ENCODE measurements around the gene ZNF497. TPM values are rescaled to one million over a fixed set of nuclear protein-coding genes. Genes with fewer than 3 reads are reported as not detected.

ZNF497 gene
- total and polyA plus RNA-seq, 2 of the 13 experiments (the other 11 are each of a cell fraction or from before 2014, with no cell fraction given): 1.5 to 1.9 TPM

DNA sequence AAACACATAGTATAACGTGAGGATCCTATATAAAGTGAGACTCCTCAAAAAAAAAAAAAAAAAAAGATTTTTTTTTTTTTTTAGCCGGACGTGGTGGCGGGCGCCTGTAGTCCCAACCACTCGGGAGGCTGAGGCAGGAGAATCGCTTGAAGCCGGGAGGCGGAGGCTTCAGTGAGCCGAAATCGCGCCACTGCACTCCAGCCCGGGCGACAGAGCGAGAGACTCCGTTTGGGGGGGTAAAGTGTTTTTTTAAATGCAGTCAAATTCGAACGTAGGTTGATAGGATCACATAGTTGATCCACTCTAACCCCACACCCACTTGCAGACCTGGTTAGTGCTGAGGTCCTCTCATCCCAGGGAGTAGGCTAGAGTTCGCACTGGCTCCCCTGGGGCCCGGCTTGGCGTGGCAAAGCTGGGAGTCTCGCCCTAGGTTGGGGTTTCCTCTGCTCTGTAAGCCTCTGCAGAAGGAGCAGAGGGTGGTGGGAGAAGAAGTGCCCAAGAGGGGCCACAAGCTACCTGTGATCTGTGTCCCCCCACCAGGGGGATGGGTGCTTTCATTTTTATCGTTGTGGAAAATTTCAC lies 39.4 kb upstream of the ZNF497 start:
- TF ChIP-seq, protein P1, sequence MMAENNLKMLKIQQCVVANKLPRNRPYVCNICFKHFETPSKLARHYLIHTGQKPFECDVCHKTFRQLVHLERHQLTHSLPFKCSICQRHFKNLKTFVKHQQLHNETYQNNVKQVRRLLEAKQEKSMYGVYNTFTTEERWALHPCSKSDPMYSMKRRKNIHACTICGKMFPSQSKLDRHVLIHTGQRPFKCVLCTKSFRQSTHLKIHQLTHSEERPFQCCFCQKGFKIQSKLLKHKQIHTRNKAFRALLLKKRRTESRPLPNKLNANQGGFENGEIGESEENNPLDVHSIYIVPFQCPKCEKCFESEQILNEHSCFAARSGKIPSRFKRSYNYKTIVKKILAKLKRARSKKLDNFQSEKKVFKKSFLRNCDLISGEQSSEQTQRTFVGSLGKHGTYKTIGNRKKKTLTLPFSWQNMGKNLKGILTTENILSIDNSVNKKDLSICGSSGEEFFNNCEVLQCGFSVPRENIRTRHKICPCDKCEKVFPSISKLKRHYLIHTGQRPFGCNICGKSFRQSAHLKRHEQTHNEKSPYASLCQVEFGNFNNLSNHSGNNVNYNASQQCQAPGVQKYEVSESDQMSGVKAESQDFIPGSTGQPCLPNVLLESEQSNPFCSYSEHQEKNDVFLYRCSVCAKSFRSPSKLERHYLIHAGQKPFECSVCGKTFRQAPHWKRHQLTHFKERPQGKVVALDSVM (CRISPR knock-in tag; IDR thresholded peaks at IDR 0.05): 0 out of 2 replicates have a peak, but pooled peaks have one; percentile 28
- no peak for TF ChIP-seq RARG (CRISPR knock-in tag; IDR thresholded peaks at IDR 0.05; ENCODE audit: low read depth)
- TF ChIP-seq ZNF777 (CRISPR knock-in tag; IDR thresholded peaks at IDR 0.05): no peak
- no peak for TF ChIP-seq ZEB1 (IDR thresholded peaks at IDR 0.05; ENCODE audit: insufficient replicate concordance, low read depth)
- Histone ChIP-seq H3K36me3 (replicated peaks in 1 of 2; ENCODE audit: control insufficient read depth in 1 of 2, insufficient read depth in 2 of 2, low read length in 2 of 2) (no peaks in the 10 kb centered on the region), H3K27ac (ENCODE audit: extremely low read length, insufficient read depth, low read length) (peak overlapping the region; percentile 58), H3K4me3 (replicated peaks in 1 of 3; ENCODE audit: insufficient read depth in 1 of 3, low read depth in 2 of 3, low read length in 3 of 3) (peak overlapping the region; percentile 68 to 85 (median 73)), H3K79me2 (ENCODE audit: insufficient read depth, low read length) (peaks cover 5% of the 10 kb centered on the region), H4K20me1 (ENCODE audit: insufficient read depth, low read length) (no peaks in the 10 kb centered on the region), H2AFZ (ENCODE audit: low read length) (no peak overlapping the region), H3K27me3 (ENCODE audit: control insufficient read depth in 1 of 2, insufficient read depth in 2 of 2, low read length in 2 of 2) (no peaks in the 10 kb centered on the region), H3K4me1 (ENCODE audit: insufficient read depth, low read length) (peaks cover 51% of the 10 kb centered on the region), H3K9ac (ENCODE audit: insufficient read depth, low read depth, low read length) (peak overlapping the region; percentile 71), H3K9me3 (ENCODE audit: low read length) (no peaks in the 10 kb centered on the region), H3K4me2 (ENCODE audit: low read depth, low read length) (peak overlapping the region; percentile 92)
- ChIA-PET CTCF (ENCODE audit: low intra/inter-chr PET ratio, low total read pairs) (no interaction called here), POLR2A (interaction anchor here (0.7 kb wide), 1 partner anchor 112 kb away, joined by 3 read pairs; no protein-coding TSS in a partner anchor)
- DNase-seq (ENCODE audit: low spot score) (no peak), FAIRE-seq (no peak), ATAC-seq (no peak)
- intact Hi-C loops (cut with micrococcal nuclease; ENCODE audit: unreplicated experiment): loop anchor here (2.0 kb wide), 1 partner anchor 15 kb away; the partner anchor contains the start of gene RPS5
- BruUV-seq (replicated peaks): no TSS peak
- WGBS (ENCODE audit: low lambda C conversion rate): 27% methylated on average over 20 of the region's 23 CpGs
- in situ Hi-C loops (cut with HindIII; ENCODE audit: extremely low pct_ligation_motif_present, low pct_unique_long_range_greater_than_20kb): no loop called here
